ENCODE measurements around the gene SMG5.

DNA sequence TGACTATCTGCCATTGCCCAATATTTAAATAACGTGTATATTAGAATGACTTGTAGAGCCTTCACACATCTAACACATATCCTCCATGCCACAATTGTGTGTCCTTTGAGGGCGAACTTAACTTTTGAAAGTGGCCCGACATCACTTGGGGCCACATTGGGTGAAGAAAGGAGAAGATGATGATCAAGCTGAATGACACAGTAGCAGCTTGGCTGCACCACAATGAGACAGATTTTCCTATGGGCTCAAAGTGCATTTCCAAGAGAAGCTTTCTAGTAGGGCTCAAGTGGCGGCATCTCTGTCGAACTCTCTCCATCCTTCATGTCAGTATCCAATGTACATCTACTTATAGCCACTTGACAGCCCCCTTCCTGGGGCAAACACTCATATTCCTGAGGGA is 44.4 kb downstream of the SMG5 start:
- TF ChIP-seq CTCF (IDR thresholded peaks at IDR 0.05) = no peak
- TF ChIP-seq ZFX (IDR thresholded peaks at IDR 0.05; ENCODE audit: borderline replicate concordance) = no peak
